Measurements from ENCODE around the gene GSX2.
"Not testable (repeated sequence)": the region's sequence is repeated elsewhere in the genome, so short reads cannot be mapped to it uniquely, and the experiment has no call there.

The GSX2 gene

GRCh38 chr4:54110019-54110416, 10.1 kb downstream of the GSX2 start:
- no peak for DNase-seq (ENCODE audit: low spot score)
- TF ChIP-seq CTCF (IDR thresholded peaks at IDR 0.05; ENCODE audit: extremely low read depth, insufficient read depth, missing control alignments), result no peak
- in situ Hi-C loops (cut with MboI; ENCODE audit: low pct_unique_long_range_greater_than_20kb, low sequenced_read_pairs, unreplicated experiment), result no loop called here

GRCh38 chr4:54113206-54113605, 13.2 kb downstream of the GSX2 start:
- in situ Hi-C loops (cut with MboI; ENCODE audit: low pct_unique_long_range_greater_than_20kb, low sequenced_read_pairs, unreplicated experiment); DNase-seq (ENCODE audit: low spot score): not testable (repeated sequence)

- in situ Hi-C loops (cut with MboI; ENCODE audit: low pct_unique_long_range_greater_than_20kb, low sequenced_read_pairs, unreplicated experiment); DNase-seq (ENCODE audit: low spot score): not testable (repeated sequence)
Observed at GRCh38 chr4:54116246-54116645, 16.3 kb downstream of the GSX2 start.

- no peak for DNase-seq (ENCODE audit: low spot score)
- in situ Hi-C loops (cut with MboI; ENCODE audit: low pct_unique_long_range_greater_than_20kb, low sequenced_read_pairs, unreplicated experiment), result no loop called here
- TF ChIP-seq CTCF (IDR thresholded peaks at IDR 0.05; ENCODE audit: extremely low read depth, insufficient read depth, missing control alignments), result no peak
Observed at GRCh38 chr4:54118850-54119589, 19.1 kb downstream of the GSX2 start.

- no peak for DNase-seq (ENCODE audit: low spot score)
- in situ Hi-C loops (cut with MboI; ENCODE audit: low pct_unique_long_range_greater_than_20kb, low sequenced_read_pairs, unreplicated experiment), result no loop called here
- TF ChIP-seq CTCF (IDR thresholded peaks at IDR 0.05; ENCODE audit: extremely low read depth, insufficient read depth, missing control alignments), result no peak
Observed at GRCh38 chr4:54120518-54120917, 20.6 kb downstream of the GSX2 start.

GRCh38 chr4:54127660-54128059, 27.7 kb downstream of the GSX2 start:
- in situ Hi-C loops (cut with MboI; ENCODE audit: low pct_unique_long_range_greater_than_20kb, low sequenced_read_pairs, unreplicated experiment), result no loop called here
- no peak for TF ChIP-seq CTCF (IDR thresholded peaks at IDR 0.05; ENCODE audit: extremely low read depth, insufficient read depth, missing control alignments)
- DNase-seq (ENCODE audit: low spot score), result no peak

GRCh38 chr4:54128694-54129093, 28.7 kb downstream of the GSX2 start:
- DNase-seq (ENCODE audit: low spot score); in situ Hi-C loops (cut with MboI; ENCODE audit: low pct_unique_long_range_greater_than_20kb, low sequenced_read_pairs, unreplicated experiment): not testable (repeated sequence)

- in situ Hi-C loops (cut with MboI; ENCODE audit: low pct_unique_long_range_greater_than_20kb, low sequenced_read_pairs, unreplicated experiment), result no loop called here
- TF ChIP-seq CTCF (IDR thresholded peaks at IDR 0.05; ENCODE audit: extremely low read depth, insufficient read depth, missing control alignments), result no peak
- DNase-seq (ENCODE audit: low spot score), result no peak
Observed at GRCh38 chr4:54139332-54139731, 39.4 kb downstream of the GSX2 start.

Measured in GM13977 (cell line).